Activated B cell treated with CpG ODN at 0.5 μM for 24 hours (primary cell): ENCODE data around the gene BICRA. TPM values are rescaled to one million over a fixed set of nuclear protein-coding genes. Genes with fewer than 3 reads are reported as not detected.
"Not testable (repeated sequence)": the region's sequence is repeated elsewhere in the genome, so short reads cannot be mapped to it uniquely, and the experiment has no call there.

Experiments used
- ATAC-seq: fragments of 200-7000 bp; cut with Tn5 transposase; one replicate; pipeline ENCODE4 v1.10.0; 2021; ENCODE audit warnings: low read depth, mild to moderate bottlenecking, moderate library complexity
- CTCF ChIA-PET: fragments of 350-600 bp; sonication (Branson Sonifier 250); formaldehyde crosslinking; loops from one replicate; lab custom pipeline; 2021; ENCODE audit warnings: antibody characterized with exemption; lab: Charles Lee
- POLR2A ChIA-PET: fragments of 350-600 bp; sonication (Branson Sonifier 250); formaldehyde crosslinking; loops from one replicate; lab custom pipeline; 2021; ENCODE audit warnings: antibody characterized with exemption; lab: Charles Lee
- DNase-seq: peaks from one replicate; pipeline ENCODE4 v3.0.0; 2022
- H3K27ac Mint-ChIP-seq: one replicate; pipeline ENCODE4 v1.8.0; 2020; ENCODE audit warnings: mixed read lengths
- H3K27me3 Mint-ChIP-seq: one replicate; pipeline ENCODE4 v1.8.0; 2021; ENCODE audit warnings: mixed read lengths
- H3K36me3 Mint-ChIP-seq: one replicate; pipeline ENCODE4 v1.8.0; 2021; ENCODE audit warnings: low read depth, mixed read lengths
- H3K4me1 Mint-ChIP-seq: one replicate; pipeline ENCODE4 v1.8.0; 2021; ENCODE audit warnings: mixed read lengths
- H3K4me3 Mint-ChIP-seq: one replicate; pipeline ENCODE4 v1.8.0; 2020; ENCODE audit warnings: mild to moderate bottlenecking, mixed read lengths
- H3K9me3 Mint-ChIP-seq: one replicate; pipeline ENCODE4 v1.8.0; 2020; ENCODE audit warnings: mixed read lengths
- CTCF ChIP-seq: fragments of 200-600 bp; IDR thresholded peaks from one replicate; pipeline ENCODE4 v1.8.0; 2022; ENCODE audit warnings: antibody characterized with exemption, mild to moderate bottlenecking
- intact Hi-C: fragments of 100-400 bp; cut with micrococcal nuclease; formaldehyde crosslinking; loops from one replicate; pipeline ENCODE4 v1.15.1; 2024
- total RNA-seq: library from RNA; stranded (reverse); gene quantifications from 2 replicates; pipeline ENCODE4 v1.2.3, GENCODE V29; 2022

The BICRA gene
- total RNA-seq, 1 donor from 2014 or later = 16.0 TPM

GRCh38 chr19:47663435-47663910, 54.5 kb downstream of the BICRA start:
- intact Hi-C loops = no loop called here
- ChIA-PET CTCF (no interaction called here), POLR2A (no interaction called here)
- Mint-ChIP-seq H3K4me1 (peaks cover 8% of the 10 kb centered on the region), H3K27ac (no peak overlapping the region), H3K27me3 (no peaks in the 10 kb centered on the region), H3K4me3 (no peak overlapping the region), H3K36me3 (peaks cover 41% of the 10 kb centered on the region), H3K9me3 (no peaks in the 10 kb centered on the region)
- no peak for TF ChIP-seq CTCF
- DNase-seq (no peak), ATAC-seq (no peak)

- no peak overlapping the region for H3K27ac Mint-ChIP-seq
- CTCF ChIA-PET = no interaction called here
Measured at GRCh38 chr19:47663911-47664771, 55.2 kb downstream of the BICRA start.

GRCh38 chr19:47668556-47668955, 59.6 kb downstream of the BICRA start:
- peaks cover 36% of the 10 kb centered on the region for H3K36me3 Mint-ChIP-seq
- H3K4me1 Mint-ChIP-seq, CTCF ChIA-PET, H3K9me3 Mint-ChIP-seq, H3K4me3 Mint-ChIP-seq, H3K27me3 Mint-ChIP-seq, H3K27ac Mint-ChIP-seq, DNase-seq, POLR2A ChIA-PET, intact Hi-C loops, ATAC-seq: not testable (repeated sequence)

More at GRCh38 chr19:47663911-47664771, 55.2 kb downstream of the BICRA start:
- Mint-ChIP-seq H3K36me3 (peaks cover 39% of the 10 kb centered on the region), H3K27me3 (no peaks in the 10 kb centered on the region), H3K9me3 (no peaks in the 10 kb centered on the region), H3K4me1 (peaks cover 8% of the 10 kb centered on the region), H3K4me3 (no peak overlapping the region)
- intact Hi-C loops = no loop called here
- no peak for TF ChIP-seq CTCF
- POLR2A ChIA-PET = no interaction called here
- DNase-seq = no peak
- no peak for ATAC-seq

GRCh38 chr19:47670736-47671135, 61.8 kb downstream of the BICRA start:
- ChIA-PET CTCF (no interaction called here), POLR2A (no interaction called here)
- H3K9me3 Mint-ChIP-seq = no peaks in the 10 kb centered on the region
- H3K4me1 Mint-ChIP-seq = no peaks in the 10 kb centered on the region
- H3K27ac Mint-ChIP-seq = no peak overlapping the region
- intact Hi-C loops = no loop called here
- H3K4me3 Mint-ChIP-seq = no peak overlapping the region
- DNase-seq (no peak), ATAC-seq (no peak)
- TF ChIP-seq CTCF = no peak
- no peaks in the 10 kb centered on the region for H3K27me3 Mint-ChIP-seq
- H3K36me3 Mint-ChIP-seq = peaks cover 43% of the 10 kb centered on the region

- no peak for TF ChIP-seq CTCF
- intact Hi-C loops = no loop called here
- no peak overlapping the region for H3K27ac Mint-ChIP-seq
- H3K4me1 Mint-ChIP-seq = no peaks in the 10 kb centered on the region
- no peak overlapping the region for H3K4me3 Mint-ChIP-seq
- ATAC-seq (no peak), DNase-seq (no peak)
- peaks cover 46% of the 10 kb centered on the region for H3K36me3 Mint-ChIP-seq
- no peaks in the 10 kb centered on the region for H3K9me3 Mint-ChIP-seq
- POLR2A ChIA-PET = no interaction called here
- CTCF ChIA-PET = no interaction called here
- H3K27me3 Mint-ChIP-seq = no peaks in the 10 kb centered on the region
Measured at GRCh38 chr19:47671499-47671898, 62.6 kb downstream of the BICRA start.
